NOMO-1 treated with dmso at 0.1 percent for 144 hours (cell line): ENCODE results near the gene TMPRSS13.

Source experiments
- DNase-seq: peaks from one replicate; lab custom pipeline; 2025; ENCODE audit not compliant: unreplicated experiment; lab: John Stamatoyannopoulos, UW

Gene TMPRSS13

DNA sequence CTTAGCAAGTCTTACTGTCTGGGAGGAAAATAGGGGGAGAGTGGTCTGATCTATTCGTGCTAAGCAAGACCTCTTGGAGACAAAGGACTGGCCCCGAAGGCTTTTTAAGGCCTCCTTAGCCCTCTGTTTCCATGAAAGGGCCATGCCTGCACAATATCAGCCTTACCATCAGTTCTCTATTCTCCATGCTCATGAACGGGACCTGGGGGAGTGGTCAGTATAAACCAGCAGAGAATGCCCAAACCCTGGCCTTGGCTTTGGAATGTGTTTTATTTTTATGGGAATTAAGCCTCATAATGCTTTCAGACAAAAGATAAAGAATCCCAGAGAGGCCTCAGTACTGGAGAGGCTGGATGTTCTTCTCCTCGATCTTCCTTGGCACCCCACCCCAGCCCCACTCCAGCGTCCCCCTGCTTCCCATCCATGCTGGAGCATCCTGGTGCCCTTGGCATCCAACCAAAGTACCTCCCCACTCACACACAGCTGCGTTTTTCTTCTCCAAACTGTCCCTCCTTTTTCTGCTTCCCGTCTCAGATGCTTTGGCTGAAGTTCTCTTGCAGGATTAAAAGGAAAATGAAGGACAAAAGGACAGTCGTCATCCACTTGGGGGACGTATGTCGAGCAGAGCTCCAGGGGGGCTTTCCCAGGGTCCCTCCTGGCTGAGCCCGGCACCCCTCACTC, 71.3 kb downstream of the TMPRSS13 start:
- no peak for DNase-seq

DNA sequence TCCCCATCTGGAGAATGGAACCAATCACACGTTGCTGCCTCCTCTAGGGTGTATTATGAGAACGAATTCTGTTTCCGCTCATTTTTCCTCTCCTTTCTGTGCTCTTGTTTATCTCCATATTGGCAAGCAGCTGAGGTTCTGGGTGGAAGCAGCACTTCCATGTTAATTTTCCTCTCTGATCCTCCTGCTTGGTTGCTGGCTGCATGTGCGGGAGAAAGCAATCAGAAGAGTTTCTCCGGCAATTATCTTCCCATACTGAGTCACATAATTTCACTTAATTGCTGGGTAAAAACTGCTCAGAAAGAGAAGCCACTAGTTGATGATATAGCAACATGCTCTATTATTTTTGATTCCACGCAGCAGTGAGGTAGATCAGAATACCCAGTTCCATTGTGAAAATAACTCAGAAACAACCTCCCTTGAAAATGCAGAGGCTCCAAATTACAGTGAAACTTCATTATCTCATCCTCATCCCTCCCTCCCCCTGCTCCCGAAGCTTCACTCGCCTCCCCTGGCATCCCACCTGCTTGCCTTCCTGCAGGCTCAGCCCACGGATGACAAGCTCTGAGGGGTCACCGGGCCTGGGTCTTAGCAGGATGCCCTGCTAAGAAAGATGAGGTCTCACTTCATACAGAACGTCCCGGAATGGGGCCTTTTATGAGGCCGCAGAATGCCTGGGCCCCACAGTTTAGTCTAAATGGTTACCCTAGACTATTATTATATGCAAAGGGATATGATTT, 73.1 kb downstream of the TMPRSS13 start:
- no peak for DNase-seq

DNA sequence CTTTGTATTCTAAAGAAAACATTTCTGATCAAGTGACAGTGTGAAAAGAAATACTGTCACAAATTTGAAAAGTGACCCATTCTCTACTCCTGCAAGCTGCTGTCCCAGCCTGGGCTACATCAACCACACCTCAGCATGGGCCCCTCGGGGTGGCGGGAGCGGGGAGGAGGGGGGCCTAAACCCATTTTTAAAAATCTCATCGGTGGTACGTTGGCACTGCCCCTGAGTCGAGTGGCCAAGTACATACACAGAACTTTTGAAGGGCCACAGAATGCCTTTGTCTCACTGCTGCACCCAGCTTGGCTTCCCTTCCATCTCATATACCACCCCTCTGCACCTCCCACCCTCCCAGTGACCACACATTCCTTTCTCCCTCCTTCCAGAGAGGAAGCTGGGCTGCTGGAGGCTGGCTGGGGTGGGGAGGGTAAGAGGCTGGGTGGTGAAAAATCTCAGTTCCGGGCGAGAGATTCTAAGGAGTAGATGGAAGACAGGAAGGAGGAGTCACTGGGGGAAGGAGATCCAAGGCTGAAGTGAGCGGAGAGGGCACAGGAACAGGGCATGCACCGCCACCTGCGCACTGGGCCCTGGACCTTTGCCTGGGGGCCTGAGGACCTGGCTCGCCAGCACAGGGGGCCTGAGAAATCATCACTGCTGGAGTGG, 73.9 kb downstream of the TMPRSS13 start:
- no peak for DNase-seq

DNA sequence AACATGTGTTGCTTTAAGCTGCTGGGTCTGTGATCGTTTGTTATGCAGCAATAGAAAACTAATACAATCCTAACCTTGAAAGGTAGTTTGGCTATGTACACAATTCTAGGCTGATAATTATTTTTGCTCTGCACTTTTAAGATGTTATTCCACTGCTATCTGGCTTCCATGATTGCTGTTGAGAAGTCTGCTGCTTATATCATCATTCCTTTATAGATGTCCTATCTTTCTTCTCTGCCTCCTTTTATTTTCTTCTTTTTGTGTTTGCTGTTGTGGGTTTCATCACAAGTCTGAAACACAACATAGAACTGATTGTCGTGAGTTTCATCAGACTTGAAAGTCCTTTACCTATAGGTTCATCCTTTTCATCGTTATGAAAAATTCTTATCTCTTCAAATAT, 76.9 kb downstream of the TMPRSS13 start:
- no peak for DNase-seq

DNA sequence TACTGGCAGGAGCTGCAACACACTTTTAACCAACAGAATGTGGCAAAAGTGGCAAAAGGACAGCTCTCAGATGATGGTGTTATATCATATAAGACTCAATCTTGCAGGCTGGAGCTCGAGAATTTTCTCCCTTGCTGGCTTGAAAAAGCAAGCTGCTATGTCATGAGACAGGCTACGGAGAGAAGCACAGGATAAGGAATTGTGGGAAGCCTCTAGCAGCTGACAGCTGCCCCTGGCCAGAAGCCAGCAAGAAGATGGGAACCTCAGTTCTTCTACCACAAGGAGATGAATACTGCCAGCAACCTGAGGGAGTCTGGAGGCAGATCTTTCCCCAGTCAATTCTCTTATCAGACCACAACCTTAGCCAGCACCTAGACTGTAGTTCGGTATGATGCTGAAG, 77.3 kb downstream of the TMPRSS13 start:
- no peak for DNase-seq

GRCh38 chr11:117851106-117851505, 78.1 kb downstream of the TMPRSS13 start:
- no peak for DNase-seq
